ENCODE results near the gene CFAP119.
A peak's percentile ranks its signal among the peaks of the same experiment; 100 is the strongest.

Gene CFAP119

DNA sequence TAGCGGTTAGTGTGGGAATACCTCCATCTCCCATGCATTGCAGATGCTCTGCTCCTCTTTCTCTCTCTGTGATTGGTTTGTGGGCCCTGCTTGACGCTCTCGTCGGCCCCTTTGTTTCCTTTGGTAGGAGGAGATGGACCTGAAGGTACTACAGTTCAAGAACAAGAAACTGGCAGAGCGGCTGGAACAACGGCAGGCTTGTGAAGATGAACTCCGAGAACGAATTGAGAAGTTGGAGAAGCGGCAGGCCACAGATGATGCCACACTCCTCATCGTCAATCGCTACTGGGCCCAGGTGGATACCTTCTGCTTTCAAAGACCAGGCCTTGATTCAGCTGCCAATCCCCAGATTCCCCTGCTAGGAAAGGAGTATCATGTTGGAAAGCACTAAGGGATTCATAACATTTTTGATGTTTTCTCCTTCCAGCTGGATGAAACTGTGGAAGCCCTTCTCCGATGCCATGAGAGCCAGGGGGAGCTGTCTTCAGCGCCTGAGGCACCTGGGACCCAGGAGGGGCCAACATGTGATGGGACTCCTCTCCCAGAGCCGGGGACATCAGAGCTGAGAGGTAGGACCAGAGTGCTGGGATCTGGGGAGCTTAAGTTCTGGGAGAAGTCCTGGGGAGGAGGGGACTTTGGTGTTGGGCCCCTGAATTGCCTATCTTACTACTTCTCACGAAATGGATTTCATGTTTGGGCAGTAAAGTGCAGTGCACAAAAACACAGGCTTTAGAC lies 1.3 kb upstream of the CFAP119 start:
- DNase-seq (ENCODE audit: low read depth): no peak

DNA sequence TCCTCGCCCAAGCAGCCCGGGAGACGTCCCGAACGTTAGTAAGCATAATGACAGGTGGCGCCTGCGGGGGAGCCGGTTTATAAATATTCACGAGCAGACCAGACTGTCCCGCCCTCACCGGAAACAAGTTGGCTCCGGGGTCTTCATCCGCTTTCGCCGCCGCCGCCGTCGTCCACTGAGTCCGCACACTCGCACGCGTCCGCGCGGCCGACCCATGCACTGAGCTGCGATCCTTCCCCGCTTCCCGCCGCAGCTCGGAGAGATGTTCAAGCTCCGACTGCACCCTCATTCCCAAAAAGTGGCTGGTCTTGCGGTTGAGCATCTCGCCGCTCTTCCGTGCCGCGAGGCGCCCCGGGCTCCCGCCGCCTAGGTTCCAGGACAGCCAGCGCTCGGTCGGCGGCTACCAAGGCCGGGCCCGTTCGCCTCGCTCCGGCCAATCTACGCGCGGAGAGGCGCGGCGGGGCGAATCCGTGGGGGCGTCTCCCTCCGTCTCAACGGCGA lies 385 bp downstream of the CFAP119 start:
- no peak for DNase-seq (ENCODE audit: low read depth)

DNA sequence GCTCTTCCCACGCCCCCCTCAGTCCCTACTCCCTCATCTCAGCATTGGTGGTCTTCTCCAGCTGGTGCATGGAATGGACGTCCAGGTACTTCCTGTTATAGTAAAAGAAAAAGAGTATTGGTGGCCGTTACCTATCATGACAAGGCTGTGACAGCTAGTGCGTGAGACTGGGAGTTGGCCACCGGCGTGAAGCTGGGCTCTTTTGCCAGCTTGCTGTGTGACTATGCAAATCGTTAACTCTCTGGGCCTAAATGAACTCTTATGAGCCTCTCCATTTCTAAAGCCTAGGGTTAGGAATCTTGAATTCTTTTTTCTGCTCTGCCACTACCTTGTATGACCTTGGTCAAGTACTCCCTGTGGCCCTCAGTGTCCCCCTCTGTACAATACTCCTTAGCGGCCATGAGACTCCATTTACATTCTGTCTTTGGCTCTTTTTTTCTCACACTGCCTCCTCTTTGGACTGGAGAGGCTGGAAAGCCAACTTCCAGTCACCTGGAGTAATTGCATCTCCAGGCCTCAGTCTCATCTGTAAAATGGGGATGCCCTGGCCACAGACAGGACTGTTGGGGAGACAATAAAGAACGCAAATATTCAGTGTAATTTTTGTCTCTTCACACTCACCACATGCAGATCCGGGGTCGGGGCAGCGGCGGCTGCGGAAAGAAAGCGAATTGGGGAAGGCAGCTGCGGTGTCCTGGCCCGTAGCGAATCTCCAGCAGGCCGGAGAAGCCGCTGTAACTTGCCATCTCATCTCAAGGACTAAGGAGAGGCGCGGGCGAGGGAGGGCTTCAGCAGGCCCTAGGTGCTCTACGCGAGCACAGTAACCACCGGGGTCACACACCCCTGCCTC lies 1.1 kb downstream of the CFAP119 start:
- DNase-seq (ENCODE audit: low read depth): no peak

DNA sequence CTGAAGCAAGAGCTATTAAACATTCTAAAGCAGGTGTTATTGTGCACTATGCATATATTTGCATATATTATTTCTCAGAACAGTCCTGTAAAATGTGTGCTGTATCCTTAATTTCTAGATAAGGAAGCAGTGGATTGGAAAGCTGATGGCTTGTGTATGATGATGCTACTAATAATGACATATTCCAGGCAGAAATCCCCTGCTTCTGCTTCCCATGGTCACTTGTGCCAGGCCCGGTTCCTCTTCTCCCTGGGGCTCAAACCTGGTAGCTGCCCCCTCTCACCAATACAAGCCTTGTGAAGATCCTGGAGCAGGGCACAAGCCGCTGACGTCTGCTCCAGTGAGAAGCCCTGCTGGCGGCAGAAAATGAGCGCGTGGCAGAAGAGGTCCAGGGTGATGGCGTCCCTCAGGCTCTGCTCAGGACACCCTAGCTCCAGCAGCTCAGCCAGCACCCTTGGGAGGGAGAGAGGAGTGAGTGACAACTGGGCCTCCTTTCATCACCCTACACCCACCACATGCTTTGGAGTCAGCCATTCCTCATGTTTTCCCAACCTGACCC lies 1.8 kb downstream of the CFAP119 start:
- no peak for DNase-seq (ENCODE audit: low read depth)

DNA sequence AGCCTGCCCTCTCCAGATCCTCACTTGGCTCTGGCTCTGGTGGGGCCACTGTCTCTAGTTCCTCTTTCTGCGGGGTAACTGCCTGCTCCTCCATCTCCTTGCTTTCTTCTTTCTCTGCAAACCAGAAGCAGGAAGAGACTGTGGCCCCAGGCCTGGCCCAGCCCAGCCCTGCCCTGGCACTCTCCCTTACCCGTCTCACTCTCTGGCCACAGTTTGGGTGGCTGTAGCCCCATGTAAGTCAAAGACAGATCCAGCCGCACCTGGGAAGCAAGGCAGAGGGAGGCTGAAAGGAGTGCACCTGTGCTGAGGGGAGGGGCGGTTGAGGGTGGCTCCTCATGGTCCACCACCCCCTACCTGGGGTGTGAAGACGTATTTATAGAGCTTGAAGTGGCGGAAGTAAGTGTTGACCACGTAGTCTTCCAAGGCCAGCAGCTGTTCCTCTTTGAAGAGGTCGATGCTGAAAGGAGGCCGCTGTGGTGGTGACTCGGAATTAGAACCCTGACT lies 2.8 kb downstream of the CFAP119 start:
- DNase-seq (ENCODE audit: low read depth): no peak

DNA sequence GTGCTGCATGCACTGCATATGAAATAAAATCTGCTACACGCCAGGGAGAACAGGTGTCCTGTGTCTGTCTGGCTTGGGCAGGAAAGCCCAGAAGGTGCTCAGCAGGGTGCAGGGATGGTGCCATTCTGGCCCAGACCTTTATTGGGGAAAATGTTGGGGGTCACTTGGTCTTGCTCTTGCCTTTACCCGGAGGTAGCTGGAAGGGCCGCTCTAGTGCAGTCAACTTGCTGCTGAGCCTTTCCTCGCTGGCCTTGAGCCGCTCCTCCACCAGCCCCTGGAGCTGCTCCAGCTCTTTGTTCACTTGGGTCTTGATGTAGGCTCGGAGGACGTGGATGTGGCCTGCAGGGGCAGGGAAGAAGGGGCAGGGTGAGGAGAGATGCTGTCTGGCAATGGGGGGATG lies 4.5 kb downstream of the CFAP119 start:
- no peak for DNase-seq (ENCODE audit: low read depth)

DNA sequence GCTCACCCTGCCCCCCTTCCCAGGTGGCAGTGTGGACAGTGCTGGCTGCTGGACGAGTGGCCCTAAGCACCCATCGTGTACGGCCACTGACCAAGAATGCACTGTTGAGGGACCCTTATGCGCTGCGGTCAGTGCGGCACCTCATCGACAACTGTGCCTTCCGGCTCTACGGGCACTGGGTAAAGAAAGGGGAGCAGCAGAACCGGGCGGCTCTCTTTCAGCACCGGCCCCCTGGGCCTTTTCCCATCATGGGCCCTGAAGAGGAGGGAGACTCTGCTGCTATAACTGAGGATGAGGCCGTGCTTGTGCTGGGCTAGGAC lies 5.1 kb downstream of the CFAP119 start:
- no peak for DNase-seq (ENCODE audit: low read depth)

DNA sequence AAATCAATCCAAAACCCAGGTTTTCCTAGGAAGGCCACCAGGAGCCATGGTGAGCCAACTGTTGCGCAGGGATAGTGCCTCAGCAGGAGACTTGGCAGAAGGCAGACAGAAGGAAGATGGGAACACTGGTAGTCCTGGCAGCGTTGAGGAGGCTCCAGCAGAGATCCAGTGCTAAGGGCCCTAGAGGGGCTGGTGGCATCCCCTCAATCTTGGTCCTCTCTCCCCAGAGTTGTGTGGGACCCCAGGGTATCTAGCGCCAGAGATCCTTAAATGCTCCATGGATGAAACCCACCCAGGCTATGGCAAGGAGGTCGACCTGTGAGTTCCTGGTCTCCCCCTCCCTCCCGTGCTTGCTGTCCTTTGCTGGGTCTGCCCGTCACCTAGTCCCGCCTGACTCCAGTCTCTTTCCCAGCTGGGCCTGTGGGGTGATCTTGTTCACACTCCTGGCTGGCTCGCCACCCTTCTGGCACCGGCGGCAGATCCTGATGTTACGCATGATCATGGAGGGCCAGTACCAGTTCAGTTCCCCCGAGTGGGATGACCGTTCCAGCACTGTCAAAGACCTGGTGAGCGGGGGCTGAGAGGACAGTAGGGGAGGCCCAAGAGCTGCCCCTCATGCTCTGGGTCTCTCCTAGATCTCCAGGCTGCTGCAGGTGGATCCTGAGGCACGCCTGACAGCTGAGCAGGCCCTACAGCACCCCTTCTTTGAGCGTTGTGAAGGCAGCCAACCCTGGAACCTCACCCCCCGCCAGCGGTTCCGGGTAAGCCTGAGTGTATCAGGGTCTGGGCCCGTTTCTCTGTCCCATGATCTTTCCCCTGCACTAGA lies 5.7 kb downstream of the CFAP119 start:
- DNase-seq (ENCODE audit: low read depth): no peak

DNA sequence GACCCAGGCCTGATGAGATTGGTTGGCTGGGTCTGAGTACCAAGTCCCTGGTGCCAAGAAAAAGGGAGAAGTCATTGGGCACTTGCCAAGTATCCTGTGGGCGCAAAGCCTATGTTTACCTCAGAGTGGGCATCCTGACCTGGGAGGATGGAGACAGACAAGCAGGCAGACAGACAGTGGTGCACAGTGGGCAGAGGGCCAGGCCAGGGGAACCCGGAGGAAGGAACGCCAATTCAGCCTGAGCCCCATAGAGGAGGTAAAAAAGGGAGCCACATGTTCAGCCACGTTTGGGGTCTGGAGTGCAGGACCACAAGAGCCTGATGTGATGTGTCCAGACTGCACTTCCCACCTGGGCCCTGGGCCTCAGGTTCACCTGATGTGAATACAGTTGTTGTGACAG lies 8.3 kb downstream of the CFAP119 start:
- DNase-seq (ENCODE audit: low read depth): no peak

DNA sequence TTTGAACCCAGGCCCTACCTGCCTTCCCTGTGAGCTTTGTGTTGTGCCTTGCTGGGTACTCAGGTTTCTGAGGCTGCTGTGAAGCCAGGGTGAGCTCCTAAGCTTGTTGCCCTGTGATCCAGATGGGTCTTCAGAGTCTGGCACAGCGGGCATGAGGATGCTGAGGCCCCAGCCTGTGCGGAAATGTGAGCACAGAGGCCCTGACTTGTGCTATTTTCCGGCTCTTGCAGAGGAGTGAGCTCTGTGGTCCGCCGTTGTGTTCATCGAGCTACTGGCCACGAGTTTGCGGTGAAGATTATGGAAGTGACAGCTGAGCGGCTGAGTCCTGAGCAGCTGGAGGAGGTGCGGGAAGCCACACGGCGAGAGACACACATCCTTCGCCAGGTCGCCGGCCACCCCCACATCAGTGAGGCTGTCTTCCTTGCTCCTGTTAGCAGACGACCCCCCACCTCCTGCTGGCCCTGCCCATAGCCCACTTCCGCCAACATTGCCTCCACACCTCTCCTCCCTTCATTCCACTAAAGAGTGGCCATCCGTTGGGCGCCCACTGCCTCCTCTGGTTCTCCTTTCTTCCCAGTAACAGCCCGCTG lies 10.9 kb downstream of the CFAP119 start:
- DNase-seq (ENCODE audit: low read depth): no peak

DNA sequence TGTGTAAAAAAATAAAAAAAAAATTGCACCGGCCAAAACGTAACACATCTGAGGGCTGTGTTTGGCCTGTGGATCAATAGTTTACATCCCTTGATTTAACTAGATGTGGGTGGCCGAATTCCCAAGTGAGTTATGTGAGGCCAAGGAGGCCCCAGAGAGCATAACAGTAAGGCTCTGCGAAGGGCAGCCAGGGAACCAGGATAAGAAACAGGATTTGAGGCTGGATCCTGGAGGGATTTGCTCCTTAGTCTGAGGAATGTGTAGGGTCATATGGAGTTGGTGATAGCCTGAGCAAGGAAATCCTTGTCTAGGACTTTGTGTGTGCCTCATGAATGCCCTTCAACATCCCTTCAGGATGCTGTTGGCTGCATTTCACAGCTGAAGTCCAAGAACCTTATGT lies 11.7 kb downstream of the CFAP119 start:
- DNase-seq (ENCODE audit: low read depth): no peak

DNA sequence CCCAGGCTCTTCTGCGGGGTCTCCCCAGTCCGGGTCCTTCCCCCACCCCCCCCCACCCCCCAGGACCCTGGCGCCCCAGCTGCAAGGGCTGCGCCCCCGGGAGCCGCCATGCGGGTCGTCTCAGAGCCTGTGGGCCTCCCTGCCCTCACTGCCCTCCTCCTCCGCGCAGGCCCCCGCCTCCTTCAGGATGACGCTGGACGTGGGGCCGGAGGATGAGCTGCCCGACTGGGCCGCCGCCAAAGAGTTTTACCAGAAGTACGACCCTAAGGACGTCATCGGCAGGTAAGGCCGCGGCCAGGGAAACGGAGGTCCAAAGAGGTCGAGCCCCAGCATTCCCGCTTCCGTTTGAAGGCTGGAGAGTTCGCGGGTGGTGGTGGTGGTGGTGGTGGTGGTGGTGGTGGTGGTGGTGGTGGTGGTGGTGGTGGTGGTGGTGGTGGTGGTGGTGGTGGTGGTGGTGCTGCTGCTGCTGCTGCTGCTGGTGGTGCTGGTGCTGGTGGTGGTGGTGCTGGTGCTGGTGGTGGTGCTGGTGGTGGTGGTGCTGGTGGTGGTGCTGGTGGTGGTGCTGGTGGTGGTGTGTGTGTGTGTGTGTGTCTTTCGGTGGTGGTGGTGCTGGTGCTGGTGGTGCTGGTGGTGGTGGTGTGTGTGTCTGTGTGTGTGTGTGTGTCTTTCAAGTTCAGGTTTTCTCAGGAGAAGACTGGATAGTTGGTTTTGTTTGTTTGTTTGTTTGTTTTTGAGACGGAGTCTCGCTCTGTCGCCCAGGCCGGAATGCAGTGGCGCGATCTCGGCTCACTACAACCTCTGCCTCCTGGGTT lies 13.0 kb downstream of the CFAP119 start:
- DNase-seq (ENCODE audit: low read depth): no peak

DNA sequence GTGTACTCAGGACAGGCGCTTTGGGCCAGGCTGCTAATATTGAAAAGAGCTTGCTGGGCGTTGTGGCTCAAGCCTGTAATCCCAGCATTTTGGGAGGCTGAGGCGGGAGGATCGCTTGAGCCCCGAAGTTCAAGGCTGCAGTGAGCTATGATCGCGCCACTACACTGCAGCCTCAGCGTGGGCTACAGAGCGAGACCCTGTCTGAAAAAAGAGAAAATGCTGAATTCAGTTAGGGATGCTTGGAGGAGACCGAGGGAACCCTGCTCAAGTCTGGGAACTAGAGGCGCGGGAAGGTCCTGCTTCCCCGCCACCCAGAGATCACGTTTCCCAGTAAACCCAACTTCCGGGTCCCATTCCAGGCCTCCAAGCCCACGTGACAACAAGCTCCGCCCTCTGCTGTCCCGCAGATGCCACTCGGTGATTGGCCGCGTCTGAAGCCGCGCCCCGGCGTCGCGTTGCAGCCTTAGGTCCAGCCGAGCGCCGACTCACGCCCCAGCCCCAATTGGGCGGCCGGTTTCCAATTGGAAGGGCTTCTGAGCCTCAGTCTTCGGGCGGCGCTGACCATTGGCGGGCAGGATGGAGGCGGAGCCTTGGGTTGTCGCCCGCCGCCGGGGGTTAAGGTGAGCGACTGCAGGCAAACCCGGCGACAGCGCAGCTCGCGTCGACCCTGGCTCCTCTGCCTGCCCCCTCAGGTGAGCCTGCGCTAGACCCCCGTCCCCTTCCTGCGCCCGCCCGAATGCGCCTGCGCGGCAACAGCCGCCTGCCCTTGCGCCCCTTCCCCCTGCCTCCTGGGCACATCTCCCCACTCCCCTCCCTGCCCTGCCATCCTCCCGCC lies 13.8 kb downstream of the CFAP119 start, which contains the start of gene PHKG2:
TSS of gene PHKG2 (plus strand) at position 627 of the 835 bp plus-strand sequence. CDS start 396 bp downstream, outside the sequence.
- DNase-seq (ENCODE audit: low read depth): peak; percentile 98

DNA sequence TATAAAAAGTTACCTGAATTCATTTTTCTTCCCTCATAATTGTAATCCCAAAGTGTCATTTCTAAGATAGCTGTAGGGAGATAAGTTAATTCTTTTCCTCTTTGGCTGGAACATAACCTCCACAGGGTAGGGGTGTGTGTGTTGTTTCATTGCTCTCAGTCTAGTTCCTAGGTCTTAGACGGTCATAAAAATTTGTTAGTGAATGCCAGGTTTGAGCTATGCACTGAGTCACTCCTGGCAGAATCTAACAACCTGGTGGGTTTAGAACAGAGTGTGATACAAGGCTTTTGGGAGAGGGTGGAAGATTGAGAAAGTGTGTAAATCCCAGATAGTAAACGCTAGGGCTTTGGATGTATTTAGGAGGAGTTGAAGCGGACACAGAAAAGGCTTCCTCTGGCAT lies 14.5 kb downstream of the CFAP119 start:
- DNase-seq (ENCODE audit: low read depth): peak; percentile 32

DNA sequence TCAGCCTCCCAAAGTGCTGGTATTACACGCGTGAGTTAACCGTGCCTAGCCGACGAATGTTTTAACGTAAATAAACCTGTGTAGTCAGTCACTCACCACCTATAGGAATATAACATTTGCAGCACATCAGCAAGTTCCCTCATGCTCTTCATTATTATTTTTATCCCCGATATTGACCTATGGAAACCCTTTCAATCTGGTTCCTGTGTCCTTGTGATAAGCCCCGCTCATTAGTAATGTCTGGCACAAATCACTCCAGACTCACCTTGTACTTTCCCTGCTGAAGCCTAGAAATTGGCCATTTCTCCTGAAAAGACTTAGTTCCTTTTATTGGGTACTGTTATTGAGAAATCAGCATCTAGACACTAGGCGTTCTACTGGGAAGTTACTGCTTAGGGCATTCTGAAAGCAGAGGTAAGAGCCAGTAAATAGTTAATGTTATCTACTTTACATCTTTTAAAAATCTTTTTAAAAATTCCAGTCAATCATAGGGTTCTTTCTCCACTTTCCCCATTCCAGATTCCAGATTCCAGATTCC lies 15.2 kb downstream of the CFAP119 start:
- DNase-seq (ENCODE audit: low read depth): no peak

DNA sequence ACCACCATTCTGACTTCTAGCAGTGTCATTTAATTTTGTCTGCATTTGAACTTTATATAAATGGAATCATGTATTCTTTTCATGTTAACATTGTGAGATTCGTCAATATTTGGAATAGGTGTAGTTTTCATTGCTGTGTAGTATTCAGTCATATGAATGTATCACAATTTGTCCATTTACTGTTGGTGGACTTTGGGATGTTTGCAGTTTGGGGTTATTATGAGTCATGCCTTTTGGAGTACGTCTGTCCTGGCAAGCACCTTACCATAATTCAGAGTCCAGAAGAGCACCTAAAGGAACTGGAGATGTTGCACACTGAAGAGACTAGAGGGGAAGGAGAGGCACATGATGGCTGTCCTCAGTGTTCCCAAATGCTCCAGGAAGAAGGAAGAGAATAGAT lies 16.8 kb downstream of the CFAP119 start:
- DNase-seq (ENCODE audit: low read depth): no peak

DNA sequence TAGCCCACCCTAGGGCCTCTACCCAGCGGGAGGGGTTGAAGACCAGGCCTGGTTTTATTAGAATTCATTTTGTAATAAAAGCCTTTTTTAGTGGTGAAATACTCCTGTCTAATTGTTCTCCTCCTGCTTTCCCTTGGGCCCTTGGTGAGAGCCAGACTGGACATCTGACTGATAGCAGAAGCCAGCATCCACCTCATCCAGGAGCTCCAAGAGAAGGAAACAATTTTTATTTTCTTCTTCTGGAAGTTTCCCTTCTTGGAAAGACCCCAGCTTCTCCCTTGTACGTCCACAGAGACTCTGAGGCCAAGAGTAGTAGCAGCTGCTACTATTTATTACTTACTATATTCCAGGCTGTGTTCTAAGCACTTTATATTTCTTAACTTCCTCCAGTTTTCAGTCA lies 17.7 kb downstream of the CFAP119 start:
- DNase-seq (ENCODE audit: low read depth): no peak

DNA sequence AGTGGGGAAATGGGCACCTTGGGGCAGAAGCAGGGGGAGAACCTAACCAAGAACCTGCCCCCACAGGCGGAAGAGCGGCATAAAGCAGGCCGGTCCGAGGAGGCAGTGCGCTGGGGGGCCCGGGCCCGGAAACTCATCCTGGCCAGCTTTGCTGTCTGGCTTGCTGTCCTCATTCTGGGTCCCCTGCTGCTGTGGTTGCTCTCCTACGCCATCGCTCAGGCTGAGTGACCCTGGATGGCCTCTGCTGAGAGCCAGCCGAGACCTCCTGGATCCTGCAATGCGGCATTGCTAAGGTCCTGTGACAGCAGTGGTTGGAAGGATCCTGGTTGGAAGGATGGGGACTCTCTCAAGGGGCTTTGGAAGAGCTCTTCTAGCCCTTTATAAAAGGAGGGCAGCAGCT lies 18.1 kb downstream of the CFAP119 start:
- DNase-seq (ENCODE audit: low read depth): no peak

DNA sequence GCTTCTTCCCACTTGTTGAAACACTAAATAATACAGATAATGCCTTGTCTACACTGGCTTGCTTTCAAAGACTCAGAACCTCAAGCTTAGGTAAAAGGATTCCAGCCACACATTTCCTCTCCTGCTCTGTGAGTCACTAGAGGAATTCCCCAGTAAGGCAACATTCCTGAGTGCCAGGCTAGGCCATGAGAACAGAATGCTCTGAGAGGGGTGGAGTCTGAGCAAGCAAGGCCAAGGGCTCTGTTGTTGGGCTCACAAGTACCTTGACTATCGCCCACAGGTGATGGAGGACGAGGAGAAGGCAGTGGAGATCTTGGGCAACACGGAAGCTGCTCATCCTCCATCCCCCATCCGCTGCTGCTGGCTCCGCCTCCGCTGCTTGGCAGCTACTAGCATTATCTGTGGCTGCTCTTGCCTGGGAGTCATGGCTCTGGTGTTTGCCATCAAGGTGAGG lies 20.4 kb downstream of the CFAP119 start:
- peak; percentile 58 for DNase-seq (ENCODE audit: low read depth)
